NT2/D1 (cell line): ENCODE results near the gene ABHD5.
"Not testable (repeated sequence)": the region's sequence is repeated elsewhere in the genome, so short reads cannot be mapped to it uniquely, and the experiment has no call there.

ENCODE experiments used
- DNase-seq: peaks from one replicate; pipeline ENCODE4 v3.0.0-alpha.2; 2011; ENCODE audit warnings: low read depth, low spot score
- H3K27me3 ChIP-seq: 2 replicates; pipeline ENCODE4 v1.6.0; 2011; ENCODE audit warnings: mild to moderate bottlenecking; ENCODE audit not compliant: insufficient read length, insufficient read depth
- H3K36me3 ChIP-seq: 2 replicates; pipeline ENCODE4 v1.6.1; 2011; ENCODE audit warnings: mild to moderate bottlenecking, low read length, mixed read lengths; ENCODE audit not compliant: insufficient read depth, insufficient read length
- H3K4me1 ChIP-seq: 2 replicates; pipeline ENCODE4 v1.5.1; 2011; ENCODE audit not compliant: insufficient read depth, insufficient read length
- H3K4me3 ChIP-seq: 2 replicates; pipeline ENCODE4 v1.5.1; 2011; ENCODE audit warnings: low read depth; ENCODE audit not compliant: insufficient read length
- H3K9ac ChIP-seq: 2 replicates; pipeline ENCODE4 v1.6.0; 2011; ENCODE audit warnings: low read depth; ENCODE audit not compliant: insufficient read length
- H3K9me3 ChIP-seq: 2 replicates; pipeline ENCODE4 v1.5.1; 2011; ENCODE audit warnings: mild to moderate bottlenecking, low read length; ENCODE audit not compliant: insufficient read depth
- SUZ12 ChIP-seq: IDR thresholded peaks from 2 replicates; pipeline ENCODE4 v1.6.1; 2011; ENCODE audit not compliant: insufficient read length, insufficient read depth; ENCODE audit errors: extremely low read depth
- YY1 ChIP-seq: IDR thresholded peaks from 2 replicates; pipeline ENCODE4 v1.6.1; 2011; ENCODE audit not compliant: insufficient read length, insufficient read depth
- ZNF274 ChIP-seq: IDR thresholded peaks from 2 replicates; pipeline ENCODE4 v1.6.1; 2011; ENCODE audit warnings: mild to moderate bottlenecking, low read depth, low read length

ABHD5 gene

GRCh38 chr3:43659250-43659880 is 31.4 kb upstream of the ABHD5 start:
- Histone ChIP-seq H3K27me3 (no peaks in the 10 kb centered on the region), H3K4me1 (no peaks in the 10 kb centered on the region), H3K36me3 (no peaks in the 10 kb centered on the region), H3K4me3 (no peak overlapping the region), H3K9me3 (peaks cover 11% of the 10 kb centered on the region; the same call in 1 of the 2 replicates), H3K9ac (no peak overlapping the region)
- peak; percentile 9 for TF ChIP-seq YY1
- no peak for TF ChIP-seq SUZ12
- no peak for TF ChIP-seq ZNF274
- DNase-seq, result peak; percentile 58

GRCh38 chr3:43661376-43661775 is 29.4 kb upstream of the ABHD5 start:
- H3K27me3 ChIP-seq, result not testable (repeated sequence)
- peaks cover 11% of the 10 kb centered on the region; the same call in 1 of the 2 replicates for H3K9me3 ChIP-seq

GRCh38 chr3:43665011-43665410 is 25.7 kb upstream of the ABHD5 start:
- not testable (repeated sequence) for H3K9ac ChIP-seq, H3K4me3 ChIP-seq, H3K27me3 ChIP-seq, H3K36me3 ChIP-seq, DNase-seq, H3K9me3 ChIP-seq, H3K4me1 ChIP-seq

More at GRCh38 chr3:43661376-43661775, 29.4 kb upstream of the ABHD5 start:
- DNase-seq, H3K9ac ChIP-seq, H3K36me3 ChIP-seq, H3K4me3 ChIP-seq, H3K4me1 ChIP-seq: not testable (repeated sequence)

- Histone ChIP-seq H3K4me3 (no peak overlapping the region), H3K9ac (no peak overlapping the region), H3K27me3 (no peaks in the 10 kb centered on the region), H3K36me3 (no peaks in the 10 kb centered on the region), H3K9me3 (no peaks in the 10 kb centered on the region), H3K4me1 (no peaks in the 10 kb centered on the region)
- no peak for DNase-seq
- TF ChIP-seq YY1 (no peak), SUZ12 (no peak), ZNF274 (no peak)
Observed at GRCh38 chr3:43670635-43671522, 19.9 kb upstream of the ABHD5 start.

- Histone ChIP-seq H3K9me3 (peaks cover 18% of the 10 kb centered on the region; the same call in 1 of the 2 replicates), H3K36me3 (no peaks in the 10 kb centered on the region), H3K27me3 (no peaks in the 10 kb centered on the region), H3K4me3 (no peak overlapping the region), H3K4me1 (no peaks in the 10 kb centered on the region), H3K9ac (no peak overlapping the region)
- DNase-seq, result no peak
- TF ChIP-seq YY1 (no peak), SUZ12 (no peak)
Observed at GRCh38 chr3:43674345-43675085, 16.2 kb upstream of the ABHD5 start.

- Histone ChIP-seq H3K27me3 (no peaks in the 10 kb centered on the region), H3K36me3 (no peaks in the 10 kb centered on the region), H3K4me1 (no peaks in the 10 kb centered on the region), H3K9ac (no peak overlapping the region), H3K9me3 (peaks cover 18% of the 10 kb centered on the region; the same call in 1 of the 2 replicates), H3K4me3 (no peak overlapping the region)
- DNase-seq, result no peak
- TF ChIP-seq SUZ12, result no peak
- TF ChIP-seq YY1, result no peak
- no peak for TF ChIP-seq ZNF274
Observed at GRCh38 chr3:43675593-43675992, 15.1 kb upstream of the ABHD5 start.

GRCh38 chr3:43676441-43676840 is 14.3 kb upstream of the ABHD5 start:
- no peak for DNase-seq
- Histone ChIP-seq H3K36me3 (no peaks in the 10 kb centered on the region), H3K27me3 (no peaks in the 10 kb centered on the region), H3K4me1 (no peaks in the 10 kb centered on the region), H3K4me3 (no peak overlapping the region), H3K9ac (no peak overlapping the region), H3K9me3 (peaks cover 18% of the 10 kb centered on the region; the same call in 1 of the 2 replicates)
- no peak for TF ChIP-seq ZNF274
- no peak for TF ChIP-seq SUZ12

GRCh38 chr3:43678375-43678774 is 12.4 kb upstream of the ABHD5 start:
- H3K9ac ChIP-seq, H3K4me1 ChIP-seq, H3K4me3 ChIP-seq, H3K36me3 ChIP-seq, H3K27me3 ChIP-seq, DNase-seq: not testable (repeated sequence)
- H3K9me3 ChIP-seq, result peaks cover 18% of the 10 kb centered on the region; the same call in 1 of the 2 replicates

GRCh38 chr3:43678887-43679449 is 11.8 kb upstream of the ABHD5 start:
- not testable (repeated sequence) for H3K9ac ChIP-seq, DNase-seq, H3K4me1 ChIP-seq, H3K4me3 ChIP-seq, H3K36me3 ChIP-seq, H3K27me3 ChIP-seq
- H3K9me3 ChIP-seq, result peaks cover 18% of the 10 kb centered on the region; the same call in 1 of the 2 replicates

GRCh38 chr3:43680857-43681256 is 9.9 kb upstream of the ABHD5 start:
- H3K27me3 ChIP-seq, H3K4me3 ChIP-seq, DNase-seq, H3K4me1 ChIP-seq, H3K9ac ChIP-seq, H3K36me3 ChIP-seq: not testable (repeated sequence)
- H3K9me3 ChIP-seq, result peaks cover 18% of the 10 kb centered on the region; the same call in 1 of the 2 replicates
